Breast epithelium (tissue), 4 donors: ENCODE results near the gene SLC39A13. TPM values are rescaled to one million over a fixed set of nuclear protein-coding genes. Genes with fewer than 3 reads are reported as not detected.

Experiments used
- DNase-seq, 2 donors: peaks; one replicate each; pipeline ENCODE4 v3.0.0-alpha.2; 2019; ENCODE audit warnings: low spot score in 2 of 2
- H3K27ac ChIP-seq, 2 donors: fragments of 200-600 bp; sonication (generic) in 1 of 2; one replicate each; pipeline ENCODE4 v1.5.1; 2016 to 2019; ENCODE audit warnings: mild to moderate bottlenecking in 1 of 2
- H3K27me3 ChIP-seq, 2 donors: fragments of 200-600 bp; sonication (generic) in 1 of 2; one replicate each; pipeline versions ENCODE4 v1.5.1 to v1.6.0; 2017 to 2019; ENCODE audit warnings: control low read depth in 1 of 2, mild to moderate bottlenecking in 1 of 2
- H3K36me3 ChIP-seq: fragments of 200-600 bp; one replicate; pipeline ENCODE4 v1.5.1; 2019
- H3K4me1 ChIP-seq, 2 donors: fragments of 200-600 bp; sonication (generic); one replicate each; pipeline ENCODE4 v1.5.1; 2016 to 2019; ENCODE audit warnings: control low read depth in 1 of 2
- H3K4me3 ChIP-seq, 3 donors: fragments of 200-600 bp; sonication (generic); 1 replicate in 2 of 3; 2 replicates in 1 of 3; pipeline ENCODE4 v1.5.1; 2016 to 2019; ENCODE audit warnings: mild to moderate bottlenecking in 3 of 3, moderate library complexity in 2 of 3
- H3K9me3 ChIP-seq, 2 donors: fragments of 200-600 bp; sonication (generic) in 1 of 2; one replicate each; pipeline ENCODE4 v1.5.1; 2016 to 2019; ENCODE audit warnings: control low read depth in 1 of 2
- POLR2A ChIP-seq: fragments of 450-650 bp; IDR thresholded peaks from one replicate; pipeline ENCODE4 v1.6.1; 2016; ENCODE audit warnings: antibody characterized with exemption, mild to moderate bottlenecking, moderate library complexity
- POLR2AphosphoS5 ChIP-seq, 3 donors: sonication (generic); formaldehyde crosslinking; IDR thresholded peaks; one replicate each; pipeline ENCODE4 v1.6.1; 2017; ENCODE audit warnings: antibody characterized with exemption in 3 of 3
- intact Hi-C: fragments of 100-400 bp; cut with DNase I; formaldehyde crosslinking; loops from one replicate; pipeline ENCODE4 v1.15.1; 2023; ENCODE audit warnings: low total_unique reads
- total RNA-seq, 3 donors: library from RNA; depleted of rRNA; stranded (reverse); fragments of >200 nt; gene quantifications; one replicate each; pipeline ENCODE4 v1.1.0, GENCODE V29; 2016
- TF ChIP-seq, protein P1 (sequence below), 3 donors: fragments of 450-650 bp; IDR thresholded peaks; one replicate each; pipeline ENCODE4 v1.5.1; 2016 to 2017; ENCODE audit warnings: antibody characterized with exemption in 3 of 3, mild to moderate bottlenecking in 3 of 3, moderate library complexity in 3 of 3

The SLC39A13 gene
- total RNA-seq, 3 donors from 2014 or later = 42.9 to 58.1 (median 52.8) TPM

DNA sequence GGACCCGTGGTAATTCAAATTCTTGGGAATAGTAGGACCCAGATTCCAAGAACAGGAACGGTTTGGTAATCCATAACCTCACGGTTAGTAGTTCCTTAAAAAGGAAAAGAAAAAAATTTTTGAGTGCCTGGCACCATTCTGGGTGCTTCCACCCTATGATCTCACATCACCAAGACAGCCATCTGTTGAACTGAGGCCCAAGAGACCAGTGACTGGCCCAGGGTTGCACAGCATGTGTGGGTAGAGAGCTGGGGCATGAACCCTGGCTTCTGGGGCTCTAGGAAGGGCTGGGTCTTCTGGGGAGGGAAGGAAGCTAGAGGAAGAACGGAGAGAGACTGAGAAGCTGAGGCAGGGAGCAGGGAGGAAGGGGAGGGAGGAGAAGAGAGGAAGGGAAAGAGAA is 25.3 kb upstream of the SLC39A13 start:
- DNase-seq = no peak
- no peak overlapping the region for H3K4me3 ChIP-seq
- TF ChIP-seq, protein P1, sequence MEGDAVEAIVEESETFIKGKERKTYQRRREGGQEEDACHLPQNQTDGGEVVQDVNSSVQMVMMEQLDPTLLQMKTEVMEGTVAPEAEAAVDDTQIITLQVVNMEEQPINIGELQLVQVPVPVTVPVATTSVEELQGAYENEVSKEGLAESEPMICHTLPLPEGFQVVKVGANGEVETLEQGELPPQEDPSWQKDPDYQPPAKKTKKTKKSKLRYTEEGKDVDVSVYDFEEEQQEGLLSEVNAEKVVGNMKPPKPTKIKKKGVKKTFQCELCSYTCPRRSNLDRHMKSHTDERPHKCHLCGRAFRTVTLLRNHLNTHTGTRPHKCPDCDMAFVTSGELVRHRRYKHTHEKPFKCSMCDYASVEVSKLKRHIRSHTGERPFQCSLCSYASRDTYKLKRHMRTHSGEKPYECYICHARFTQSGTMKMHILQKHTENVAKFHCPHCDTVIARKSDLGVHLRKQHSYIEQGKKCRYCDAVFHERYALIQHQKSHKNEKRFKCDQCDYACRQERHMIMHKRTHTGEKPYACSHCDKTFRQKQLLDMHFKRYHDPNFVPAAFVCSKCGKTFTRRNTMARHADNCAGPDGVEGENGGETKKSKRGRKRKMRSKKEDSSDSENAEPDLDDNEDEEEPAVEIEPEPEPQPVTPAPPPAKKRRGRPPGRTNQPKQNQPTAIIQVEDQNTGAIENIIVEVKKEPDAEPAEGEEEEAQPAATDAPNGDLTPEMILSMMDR (IDR thresholded peaks at IDR 0.05) = no peak
- TF ChIP-seq POLR2AphosphoS5 (IDR thresholded peaks at IDR 0.05) (no peak), POLR2A (no peak)
- no peak overlapping the region for H3K27ac ChIP-seq
- H3K36me3 ChIP-seq = no peaks in the 10 kb centered on the region
- H3K27me3 ChIP-seq = no peaks in the 10 kb centered on the region
- intact Hi-C loops = no loop called here
- H3K4me1 ChIP-seq = no peaks in the 10 kb centered on the region
- no peaks in the 10 kb centered on the region for H3K9me3 ChIP-seq

DNA sequence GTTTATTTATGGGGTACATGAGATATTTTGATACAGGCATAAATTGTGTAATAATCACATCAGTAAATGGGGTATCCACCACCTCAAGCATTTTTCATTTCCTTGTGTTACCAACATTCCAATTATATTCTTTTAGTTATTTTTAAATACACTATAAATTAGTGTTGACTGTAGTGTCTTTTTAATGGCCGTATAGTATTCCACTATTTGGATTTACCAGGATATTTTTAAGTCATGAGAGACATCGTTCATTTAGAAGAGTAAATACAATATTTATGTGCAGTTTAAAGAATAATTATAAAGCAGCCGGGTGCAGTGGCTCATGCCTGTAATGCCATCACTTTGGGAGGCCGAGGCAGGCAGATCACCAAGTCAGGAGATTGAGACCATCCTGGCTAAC is 23.9 kb upstream of the SLC39A13 start:
- Histone ChIP-seq H3K9me3 (no peaks in the 10 kb centered on the region), H3K27me3 (no peaks in the 10 kb centered on the region), H3K4me1 (no peaks in the 10 kb centered on the region), H3K4me3 (no peak overlapping the region), H3K27ac (no peak overlapping the region), H3K36me3 (no peaks in the 10 kb centered on the region)
- DNase-seq = no peak
- TF ChIP-seq, protein P1 (IDR thresholded peaks at IDR 0.05) = no peak
- TF ChIP-seq POLR2AphosphoS5 (IDR thresholded peaks at IDR 0.05) (no peak), POLR2A (no peak)
- intact Hi-C loops = no loop called here

DNA sequence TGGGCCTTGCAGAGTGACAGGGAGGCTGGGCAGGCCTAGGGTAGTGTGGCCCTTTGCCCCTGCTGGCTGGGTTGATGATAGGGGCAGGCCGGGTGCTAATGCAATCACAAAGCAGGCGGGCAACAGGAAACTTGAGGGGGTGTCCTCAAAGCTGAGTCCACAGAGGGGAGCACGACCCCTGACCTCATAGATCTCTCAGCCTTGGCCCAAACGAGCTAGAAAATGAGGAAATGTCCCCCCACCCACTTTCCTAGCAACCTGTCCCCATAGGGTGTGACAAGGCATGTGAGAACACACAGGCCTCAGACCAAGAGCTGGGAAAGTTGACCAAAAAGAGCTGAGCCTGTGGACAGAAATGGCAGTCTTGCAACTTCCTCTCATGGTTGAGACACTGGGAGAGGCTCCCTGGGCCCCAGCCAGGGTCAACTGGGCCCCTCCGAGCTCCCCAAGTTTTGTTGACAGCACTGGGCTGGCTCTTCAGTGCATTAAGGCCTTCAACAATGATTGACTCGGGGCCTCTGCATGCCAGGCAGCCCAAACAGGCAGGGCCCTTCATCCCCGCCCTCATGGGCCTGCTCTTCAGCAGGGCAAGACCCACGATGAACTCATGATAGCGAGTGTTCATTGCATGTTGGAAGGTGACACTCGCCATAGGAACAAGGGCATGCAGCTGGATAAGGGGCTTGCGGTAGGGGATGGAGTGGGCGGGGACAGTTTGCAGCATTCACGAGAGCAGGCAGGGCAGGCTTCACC is 20.3 kb upstream of the SLC39A13 start:
- Histone ChIP-seq H3K27ac (peak overlapping the region; percentile 68 to 77), H3K4me3 (peak overlapping the region in 1 of 3 donors; percentile 11), H3K9me3 (no peaks in the 10 kb centered on the region), H3K27me3 (no peaks in the 10 kb centered on the region), H3K36me3 (no peaks in the 10 kb centered on the region), H3K4me1 (no peaks in the 10 kb centered on the region)
- intact Hi-C loops = no loop called here
- TF ChIP-seq POLR2A = no peak
- TF ChIP-seq POLR2AphosphoS5 (IDR thresholded peaks at IDR 0.05) = no peak
- TF ChIP-seq, protein P1 (IDR thresholded peaks at IDR 0.05) = no peak
- DNase-seq = no peak

DNA sequence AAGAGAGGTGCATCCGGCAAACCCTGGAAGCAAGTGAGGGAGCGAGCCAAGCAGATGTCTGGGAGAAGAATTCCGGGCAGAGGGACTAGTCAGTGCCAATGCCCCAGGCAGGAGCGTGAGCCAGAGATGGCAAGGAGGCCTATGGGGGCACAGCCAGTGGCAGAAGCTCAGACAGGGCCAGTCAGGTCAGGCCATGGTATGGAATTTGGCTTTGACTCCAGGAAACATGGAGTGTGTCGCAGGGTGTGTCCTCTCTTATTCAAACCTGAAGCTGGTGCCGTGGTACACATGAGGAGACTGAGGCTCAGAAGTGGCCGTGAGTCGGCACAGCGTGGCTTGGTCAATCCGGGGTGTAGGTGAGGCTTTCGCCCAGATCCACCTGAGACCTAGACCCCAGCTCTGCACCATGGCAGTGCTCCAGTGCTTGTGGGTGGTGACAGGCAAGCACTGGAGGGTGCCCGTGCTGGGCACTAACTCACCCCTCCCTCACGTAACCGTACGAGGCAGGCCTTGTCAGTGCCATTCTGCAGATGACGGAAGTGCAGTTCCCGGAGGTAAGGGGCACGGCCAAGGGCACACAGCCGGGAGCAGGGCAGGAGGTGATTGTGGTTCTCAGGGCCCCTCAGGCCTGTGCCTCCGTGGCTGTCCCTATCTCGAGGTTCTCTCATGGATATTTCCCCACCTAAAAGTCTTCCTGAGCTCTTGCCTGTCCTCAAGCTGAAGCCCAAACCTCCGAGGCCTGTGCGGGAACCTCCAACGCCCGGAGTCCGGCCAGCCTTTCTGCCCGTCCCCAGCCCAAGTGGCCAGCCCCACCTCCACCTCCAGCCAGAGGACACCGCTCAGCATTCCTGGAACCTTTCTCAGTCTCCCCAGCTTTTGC is 19.5 kb upstream of the SLC39A13 start:
- DNase-seq = peak in 1 of 2 donors; percentile 71
- TF ChIP-seq POLR2A (no peak), POLR2AphosphoS5 (IDR thresholded peaks at IDR 0.05) (no peak)
- TF ChIP-seq, protein P1 (IDR thresholded peaks at IDR 0.05) = no peak
- no peaks in the 10 kb centered on the region for H3K27me3 ChIP-seq
- H3K36me3 ChIP-seq = no peaks in the 10 kb centered on the region
- H3K9me3 ChIP-seq = no peaks in the 10 kb centered on the region
- peak overlapping the region in 1 of 3 donors; percentile 11 for H3K4me3 ChIP-seq
- intact Hi-C loops = no loop called here
- peak overlapping the region; percentile 68 to 77 for H3K27ac ChIP-seq
- H3K4me1 ChIP-seq = no peaks in the 10 kb centered on the region
